Measurements from ENCODE around the gene DNAH2. TPM values are rescaled to one million over a fixed set of nuclear protein-coding genes. Genes with fewer than 3 reads are reported as not detected.
A peak's percentile ranks its signal among the peaks of the same experiment; 100 is the strongest.

DNAH2 gene
- total and polyA plus RNA-seq, 2 of the 13 experiments (the other 11 are each of a cell fraction or from before 2014, with no cell fraction given): not detected

- peaks cover 18 to 38% of the 10 kb centered on the region in 2 experiments for H3K36me3 ChIP-seq (replicated peaks in 1 of 2; ENCODE audit: control insufficient read depth in 1 of 2, insufficient read depth in 2 of 2, low read length in 2 of 2)
- BruUV-seq (replicated peaks): no TSS peak
- peaks cover 22% of the 10 kb centered on the region for H3K4me1 ChIP-seq (ENCODE audit: insufficient read depth, low read length)
- ChIA-PET CTCF (ENCODE audit: low intra/inter-chr PET ratio, low total read pairs) (interaction anchor here (0.5 kb wide), 1 partner anchor 118 kb away, joined by 3 read pairs; no protein-coding TSS in a partner anchor), POLR2A (no interaction called here)
- H3K4me2 ChIP-seq (ENCODE audit: low read depth, low read length): no peak overlapping the region
- in situ Hi-C loops (cut with HindIII; ENCODE audit: extremely low pct_ligation_motif_present, low pct_unique_long_range_greater_than_20kb) (no loop called here), intact Hi-C loops (cut with micrococcal nuclease; ENCODE audit: unreplicated experiment) (no loop called here)
- H3K79me2 ChIP-seq (ENCODE audit: insufficient read depth, low read length): peaks cover 8% of the 10 kb centered on the region
- no peak overlapping the region for H3K9ac ChIP-seq (ENCODE audit: insufficient read depth, low read depth, low read length)
- TF ChIP-seq ZNF556 (CRISPR knock-in tag; IDR thresholded peaks at IDR 0.05; ENCODE audit: borderline replicate concordance) (no peak), HNRNPH1 (optimal IDR thresholded peaks at IDR 0.05; ENCODE audit: low read depth, low read length) (peak; percentile 13), NCOR1 (IDR thresholded peaks at IDR 0.05; ENCODE audit: borderline replicate concordance, low read length) (no peak), RELA (CRISPR knock-in tag; IDR thresholded peaks at IDR 0.05) (no peak)
- DNase-seq (ENCODE audit: low spot score): no peak
- no peak overlapping the region for H3K4me3 ChIP-seq (replicated peaks in 1 of 3; ENCODE audit: insufficient read depth in 1 of 3, low read depth in 2 of 3, low read length in 3 of 3)
- ATAC-seq: no peak
- H4K20me1 ChIP-seq (ENCODE audit: insufficient read depth, low read length): peaks cover 7% of the 10 kb centered on the region
- no peak overlapping the region for H2AFZ ChIP-seq (ENCODE audit: low read length)
- H3K27ac ChIP-seq (ENCODE audit: extremely low read length, insufficient read depth, low read length): no peak overlapping the region
- FAIRE-seq: no peak
- H3K27me3 ChIP-seq (ENCODE audit: control insufficient read depth in 1 of 2, insufficient read depth in 2 of 2, low read length in 2 of 2): no peaks in the 10 kb centered on the region; a peak in 1 of 5 replicates
- H3K9me3 ChIP-seq (ENCODE audit: low read length): no peaks in the 10 kb centered on the region
- 95% methylated on average over 31 of the region's 31 CpGs for WGBS (ENCODE audit: low lambda C conversion rate)
Observed at GRCh38 chr17:7854078-7854777, 136.7 kb downstream of the DNAH2 start.

- in situ Hi-C loops (cut with HindIII; ENCODE audit: extremely low pct_ligation_motif_present, low pct_unique_long_range_greater_than_20kb): loop anchor here (5.0 kb wide), 1 partner anchor 42 kb away; no protein-coding TSS in a partner anchor
- no TSS peak for BruUV-seq (replicated peaks)
- Histone ChIP-seq H3K9ac (ENCODE audit: insufficient read depth, low read depth, low read length) (peak within 1 kb of the TSS; percentile 80; the same call in 1 of the 2 replicates), H3K4me1 (ENCODE audit: insufficient read depth, low read length) (peaks cover 31% of the 10 kb centered on the region), H3K4me2 (ENCODE audit: low read depth, low read length) (peak within 1 kb of the TSS; percentile 98), H3K79me2 (ENCODE audit: insufficient read depth, low read length) (peaks cover 8% of the 10 kb centered on the region), H3K9me3 (ENCODE audit: low read length) (no peaks in the 10 kb centered on the region), H3K27me3 (ENCODE audit: control insufficient read depth in 1 of 2, insufficient read depth in 2 of 2, low read length in 2 of 2) (no peaks in the 10 kb centered on the region; a peak in 1 of 5 replicates), H2AFZ (ENCODE audit: low read length) (no peak within 1 kb of the TSS), H3K4me3 (replicated peaks in 1 of 3; ENCODE audit: insufficient read depth in 1 of 3, low read depth in 2 of 3, low read length in 3 of 3) (peak within 1 kb of the TSS in 2 of 3 experiments; percentile 83; a peak in 3 of 6 replicates), H4K20me1 (ENCODE audit: insufficient read depth, low read length) (peaks cover 7% of the 10 kb centered on the region), H3K27ac (ENCODE audit: extremely low read length, insufficient read depth, low read length) (no peak within 1 kb of the TSS), H3K36me3 (replicated peaks in 1 of 2; ENCODE audit: control insufficient read depth in 1 of 2, insufficient read depth in 2 of 2, low read length in 2 of 2) (peaks cover 11 to 30% of the 10 kb centered on the region in 2 experiments; a peak in 4 of 5 replicates)
- CTCF ChIA-PET (ENCODE audit: low intra/inter-chr PET ratio, low total read pairs): no interaction called here
- WGBS (ENCODE audit: low lambda C conversion rate): 96% methylated on average over 49 of the region's 57 CpGs
- DNase-seq (ENCODE audit: low spot score): no peak
- FAIRE-seq: no peak
- intact Hi-C loops (cut with micrococcal nuclease; ENCODE audit: unreplicated experiment): no loop called here
- POLR2A ChIA-PET: interaction anchor here (3.1 kb wide), 2 partner anchors 12 to 19 kb away, joined by 95 to 104 read pairs; partner anchors contain the start of gene KDM6B
- no peak for ATAC-seq
- TF ChIP-seq ZFP41 (CRISPR knock-in tag; IDR thresholded peaks at IDR 0.05; ENCODE audit: borderline replicate concordance) (no peak), ZSCAN30 (CRISPR knock-in tag; IDR thresholded peaks at IDR 0.05) (no peak), ZBTB38 (CRISPR knock-in tag; IDR thresholded peaks at IDR 0.05) (peak; percentile 18; the same call in 1 of the 2 replicates), TARDBP (CRISPR knock-in tag; IDR thresholded peaks at IDR 0.05) (0 out of 2 replicates have a peak, but pooled peaks have one; percentile 7), GLI4 (CRISPR knock-in tag; IDR thresholded peaks at IDR 0.05; ENCODE audit: borderline replicate concordance) (no peak), ZBTB44 (CRISPR knock-in tag; IDR thresholded peaks at IDR 0.05) (no peak), SOX6 (IDR thresholded peaks at IDR 0.05) (no peak), SOX6 (CRISPR knock-in tag; IDR thresholded peaks at IDR 0.05) (no peak), ZNF772 (CRISPR knock-in tag; IDR thresholded peaks at IDR 0.05) (no peak)
Observed at GRCh38 chr17:7854851-7855659, 137.5 kb downstream of the DNAH2 start, which contains the start of gene TMEM88. TMEM88 (plus strand) TSS chr17:7855066; CDS start chr17:7855075, 9 bp downstream.
